ENCODE results near the gene WFS1. TPM values are rescaled to one million over a fixed set of nuclear protein-coding genes. Genes with fewer than 3 reads are reported as not detected.

The WFS1 gene
- polyA plus RNA-seq, 4 donors = 4.1 to 35.1 (median 12.2) TPM

- H3K36me3 ChIP-seq (ENCODE audit: control insufficient read depth in 3 of 3, insufficient read depth in 2 of 3, low read depth in 1 of 3, low read length in 3 of 3) = no peaks in the 10 kb centered on the region
- DNase-seq (no peak), FAIRE-seq (no peak)
- H3K27me3 ChIP-seq (ENCODE audit: control insufficient read depth in 3 of 3, insufficient read depth in 3 of 3, low read length in 3 of 3) = no peaks in the 10 kb centered on the region
- H3K4me1 ChIP-seq (ENCODE audit: control insufficient read depth in 3 of 3, insufficient read depth in 2 of 3, low read depth in 1 of 3, low read length in 2 of 3) = no peaks in the 10 kb centered on the region
- no peak overlapping the region for H3K27ac ChIP-seq (ENCODE audit: low read depth in 1 of 3, low read length in 2 of 3)
- no peak overlapping the region for H3K4me3 ChIP-seq (ENCODE audit: low read depth in 1 of 3, low read length in 3 of 3)
- 69 to 84% (median 73%) methylated on average over 4 of the region's 4 CpGs for WGBS, 3 donors
- peaks cover 0 to 7% of the 10 kb centered on the region in 2 donors for H3K9me3 ChIP-seq (ENCODE audit: control insufficient read depth in 2 of 2, insufficient read depth in 1 of 2, low read depth in 1 of 2, low read length in 1 of 2)
Observed at GRCh38 chr4:6348408-6348807, 78.8 kb downstream of the WFS1 start.

GRCh38 chr4:6349896-6350603 lies 80.4 kb downstream of the WFS1 start:
- no peak overlapping the region for H3K27ac ChIP-seq (ENCODE audit: low read depth in 1 of 3, low read length in 2 of 3)
- FAIRE-seq (no peak), DNase-seq (no peak)
- no peaks in the 10 kb centered on the region for H3K27me3 ChIP-seq (ENCODE audit: control insufficient read depth in 3 of 3, insufficient read depth in 3 of 3, low read length in 3 of 3)
- H3K36me3 ChIP-seq (ENCODE audit: control insufficient read depth in 3 of 3, insufficient read depth in 2 of 3, low read depth in 1 of 3, low read length in 3 of 3) = no peaks in the 10 kb centered on the region
- H3K4me1 ChIP-seq (ENCODE audit: control insufficient read depth in 3 of 3, insufficient read depth in 2 of 3, low read depth in 1 of 3, low read length in 2 of 3) = no peaks in the 10 kb centered on the region
- 71 to 75% (median 74%) methylated on average over 19 of the region's 19 CpGs for WGBS, 3 donors
- no peak overlapping the region for H3K4me3 ChIP-seq (ENCODE audit: low read depth in 1 of 3, low read length in 3 of 3)
- H3K9me3 ChIP-seq (ENCODE audit: control insufficient read depth in 2 of 2, insufficient read depth in 1 of 2, low read depth in 1 of 2, low read length in 1 of 2) = peaks cover 0 to 5% of the 10 kb centered on the region in 2 donors

DNA sequence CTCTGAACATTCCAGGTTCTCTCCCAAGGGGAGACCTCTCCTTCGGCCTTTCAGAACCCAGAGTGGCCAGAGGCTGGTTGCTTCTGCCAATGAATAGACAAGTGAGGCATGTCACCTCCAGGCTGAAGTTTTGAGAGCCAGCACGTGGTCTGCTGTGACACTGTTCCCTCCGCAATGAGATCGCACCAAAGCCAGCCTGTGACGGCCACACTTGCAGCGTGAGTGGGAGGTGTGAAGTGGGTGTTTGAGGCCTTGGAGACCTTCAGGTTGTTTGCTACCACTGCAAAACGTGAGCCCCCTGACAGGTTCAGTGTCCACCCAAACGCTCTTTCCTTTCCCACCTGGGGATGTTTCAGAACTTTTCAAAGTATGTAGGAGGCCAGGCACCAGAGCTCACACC lies 81.0 kb downstream of the WFS1 start:
- no peaks in the 10 kb centered on the region for H3K27me3 ChIP-seq (ENCODE audit: control insufficient read depth in 3 of 3, insufficient read depth in 3 of 3, low read length in 3 of 3)
- FAIRE-seq = no peak

GRCh38 chr4:6351246-6352000 lies 81.8 kb downstream of the WFS1 start:
- Histone ChIP-seq H3K4me1 (ENCODE audit: control insufficient read depth in 3 of 3, insufficient read depth in 2 of 3, low read depth in 1 of 3, low read length in 2 of 3) (no peaks in the 10 kb centered on the region), H3K27me3 (ENCODE audit: control insufficient read depth in 3 of 3, insufficient read depth in 3 of 3, low read length in 3 of 3) (no peaks in the 10 kb centered on the region), H3K9me3 (ENCODE audit: control insufficient read depth in 2 of 2, insufficient read depth in 1 of 2, low read depth in 1 of 2, low read length in 1 of 2) (no peaks in the 10 kb centered on the region), H3K4me3 (ENCODE audit: low read depth in 1 of 3, low read length in 3 of 3) (no peak overlapping the region), H3K36me3 (ENCODE audit: control insufficient read depth in 3 of 3, insufficient read depth in 2 of 3, low read depth in 1 of 3, low read length in 3 of 3) (no peaks in the 10 kb centered on the region), H3K27ac (ENCODE audit: low read depth in 1 of 3, low read length in 2 of 3) (no peak overlapping the region)
- no peak for FAIRE-seq
- DNase-seq = no peak
- 86 to 92% (median 91%) methylated on average over 22 of the region's 22 CpGs for WGBS, 3 donors

More for the DNA sequence above, 81.0 kb downstream of the WFS1 start:
- Histone ChIP-seq H3K27ac (ENCODE audit: low read depth in 1 of 3, low read length in 2 of 3) (no peak overlapping the region), H3K9me3 (ENCODE audit: control insufficient read depth in 2 of 2, insufficient read depth in 1 of 2, low read depth in 1 of 2, low read length in 1 of 2) (peaks cover 0 to 1% of the 10 kb centered on the region in 2 donors), H3K36me3 (ENCODE audit: control insufficient read depth in 3 of 3, insufficient read depth in 2 of 3, low read depth in 1 of 3, low read length in 3 of 3) (no peaks in the 10 kb centered on the region), H3K4me1 (ENCODE audit: control insufficient read depth in 3 of 3, insufficient read depth in 2 of 3, low read depth in 1 of 3, low read length in 2 of 3) (no peaks in the 10 kb centered on the region), H3K4me3 (ENCODE audit: low read depth in 1 of 3, low read length in 3 of 3) (no peak overlapping the region)
- no peak for DNase-seq
- WGBS, 3 donors = 64 to 77% (median 72%) methylated on average over 8 of the region's 8 CpGs

DNA sequence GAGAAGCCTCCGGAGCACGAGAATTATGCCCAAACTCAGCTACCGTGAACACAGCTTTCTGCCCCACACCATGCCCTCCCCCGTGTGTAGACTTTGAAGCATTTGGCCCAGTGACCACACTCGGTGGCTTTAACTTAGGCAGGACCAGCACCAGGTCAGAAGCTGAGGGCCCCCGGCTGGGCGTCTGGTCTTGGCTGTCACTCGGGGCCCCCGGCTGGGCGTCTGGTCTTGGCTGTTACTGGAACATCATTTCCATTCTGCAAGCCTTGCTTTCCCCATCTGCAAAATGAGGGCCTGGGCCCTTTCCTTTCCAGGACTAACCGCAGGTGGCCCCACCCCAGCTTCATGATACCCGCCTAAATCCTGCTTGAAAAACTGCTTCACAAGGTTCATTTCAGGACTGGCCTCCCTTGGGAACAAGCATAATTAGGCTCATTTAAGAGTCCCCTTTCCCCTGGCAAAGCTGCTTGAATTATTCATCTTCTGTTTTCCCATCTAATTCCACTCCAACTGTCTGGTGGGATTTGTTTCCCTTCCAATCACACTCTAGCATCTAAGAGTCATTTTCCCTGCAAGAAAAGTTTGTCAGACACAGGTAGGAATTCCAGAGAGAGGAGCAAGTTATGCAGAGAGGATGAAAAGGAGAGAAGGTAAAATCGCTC lies 82.5 kb downstream of the WFS1 start:
- Histone ChIP-seq H3K36me3 (ENCODE audit: control insufficient read depth in 3 of 3, insufficient read depth in 2 of 3, low read depth in 1 of 3, low read length in 3 of 3) (no peaks in the 10 kb centered on the region), H3K9me3 (ENCODE audit: control insufficient read depth in 2 of 2, insufficient read depth in 1 of 2, low read depth in 1 of 2, low read length in 1 of 2) (no peaks in the 10 kb centered on the region), H3K27ac (ENCODE audit: low read depth in 1 of 3, low read length in 2 of 3) (no peak overlapping the region), H3K4me1 (ENCODE audit: control insufficient read depth in 3 of 3, insufficient read depth in 2 of 3, low read depth in 1 of 3, low read length in 2 of 3) (no peaks in the 10 kb centered on the region), H3K27me3 (ENCODE audit: control insufficient read depth in 3 of 3, insufficient read depth in 3 of 3, low read length in 3 of 3) (no peaks in the 10 kb centered on the region), H3K4me3 (ENCODE audit: low read depth in 1 of 3, low read length in 3 of 3) (no peak overlapping the region)
- DNase-seq (no peak), FAIRE-seq (no peak)
- WGBS, 3 donors = 73 to 77% (median 76%) methylated on average over 13 of the region's 13 CpGs

Other genes with a start within 250 kb of the WFS1 start
- gene JAKMIP1, start 69.3 kb upstream of the WFS1 start, polyA plus RNA-seq = 1 to 10 TPM in 2 of 4 donors, under 1 TPM in 2; 0.25 to 1.8 (median 1.0) TPM
- gene PPP2R2C, start 202.8 kb downstream of the WFS1 start, polyA plus RNA-seq = 1 to 10 TPM in 1 of 4 donors, under 1 TPM in 2, not detected in 1; 0.16 to 2.3 (median 0.81) TPM

Measured in small intestine (tissue), 7 donors.